Hematopoietic multipotent progenitor cell treated with erythropoietin and hydrocortisone succinate and interleukin-3 and kit ligand, for 17 days (in vitro differentiated cells): Measurements from ENCODE around the gene NID1.
"Not testable (repeated sequence)": the region's sequence is repeated elsewhere in the genome, so short reads cannot be mapped to it uniquely, and the experiment has no call there.

Experiments used
- DNase-seq: peaks from one replicate; pipeline ENCODE4 v3.0.0-alpha.2; 2015; ENCODE audit warnings: low spot score

The NID1 gene

DNA sequence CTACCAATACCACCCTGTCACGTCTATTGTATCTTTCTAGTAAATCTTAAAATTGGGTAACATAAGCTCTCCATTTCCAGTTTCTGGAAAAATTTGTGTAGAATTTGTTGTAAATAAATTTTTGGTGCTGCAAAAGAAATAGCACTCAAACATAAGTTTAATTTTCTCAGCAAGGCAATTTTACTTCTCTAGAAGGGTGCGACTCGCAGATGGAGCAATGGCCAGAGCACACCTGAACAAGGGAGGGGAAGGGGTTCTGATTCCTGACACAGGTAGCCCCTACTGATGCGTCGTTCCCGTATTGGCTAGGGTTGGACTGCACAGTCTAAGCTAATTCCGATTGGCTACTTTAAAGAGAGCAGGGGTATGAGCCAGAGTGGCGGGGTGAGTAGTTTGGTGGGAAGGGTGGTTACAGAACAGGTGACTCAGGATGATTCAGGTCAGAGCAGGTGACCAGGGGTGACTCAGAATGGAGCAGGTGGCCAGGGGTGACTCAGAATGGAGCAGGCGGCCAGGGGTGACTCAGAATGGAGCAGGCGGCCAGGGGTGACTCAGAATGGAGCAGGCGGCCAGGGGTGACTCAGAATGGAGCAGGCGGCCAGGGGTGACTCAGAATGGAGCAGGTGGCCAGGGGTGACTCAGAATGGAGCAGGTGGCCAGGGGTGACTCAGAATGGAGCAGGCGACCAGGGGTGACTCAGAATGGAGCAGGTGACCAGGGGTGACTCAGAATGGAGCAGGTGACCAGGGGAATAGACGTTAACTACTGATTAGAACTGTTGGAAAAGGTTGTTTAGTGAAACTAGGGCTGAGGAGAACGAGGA lies 32.0 kb upstream of the NID1 start:
- peak; percentile 36 for DNase-seq

DNA sequence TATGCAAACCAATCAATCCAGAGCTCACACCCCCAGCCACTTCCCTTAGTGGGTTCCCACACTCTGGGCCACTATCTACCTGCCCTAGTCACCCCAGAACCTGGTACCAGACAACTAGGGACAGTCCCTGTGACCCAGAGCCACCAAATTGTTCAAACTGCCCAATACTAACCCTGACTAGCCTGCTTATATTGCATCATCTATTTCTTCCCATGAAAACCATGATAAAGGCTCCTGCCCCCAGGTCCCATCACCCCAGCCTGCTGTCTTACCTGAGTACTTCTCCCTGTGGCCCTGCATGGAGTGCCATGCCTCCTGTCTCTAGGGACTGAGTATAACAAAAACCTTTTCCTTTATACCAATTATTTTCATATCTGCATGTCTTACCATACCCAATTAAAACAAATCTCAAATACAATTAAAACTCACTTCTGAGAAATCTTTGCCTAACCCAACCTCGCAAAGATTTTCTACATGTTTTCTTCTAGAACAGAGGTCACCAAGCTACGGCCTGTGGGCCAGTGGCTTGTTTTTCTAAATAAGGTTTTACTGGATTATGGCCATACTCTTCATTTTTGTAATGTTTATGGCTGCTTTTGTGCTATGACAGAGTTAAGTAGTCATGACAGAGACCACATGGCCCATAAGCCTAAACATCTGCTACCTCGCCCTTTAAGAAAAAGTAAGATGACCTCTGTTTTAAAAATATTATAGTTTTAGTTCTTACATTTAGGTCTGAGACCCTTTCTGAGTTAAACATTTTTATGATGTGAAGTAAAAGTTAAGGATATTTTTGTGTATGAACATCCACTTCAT lies 31.0 kb upstream of the NID1 start:
- DNase-seq: no peak

DNA sequence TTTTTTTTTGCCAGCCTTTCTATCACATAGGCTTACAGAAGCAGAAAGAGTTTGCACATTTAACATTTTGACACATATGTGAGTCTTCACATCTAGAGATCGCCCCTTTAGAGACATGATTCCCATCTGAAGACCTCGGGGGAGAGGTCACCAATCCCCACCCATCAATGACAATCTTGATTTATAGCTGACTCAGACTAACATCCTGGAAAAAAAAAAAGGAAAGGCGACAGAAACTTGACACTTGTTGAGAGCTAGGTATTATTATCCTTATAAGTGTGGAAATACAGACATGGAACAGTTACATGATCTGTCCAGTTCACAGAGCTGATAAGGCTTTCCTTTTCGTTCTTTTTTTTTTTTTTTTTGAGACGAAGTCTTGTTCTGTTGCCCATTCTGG lies 28.0 kb upstream of the NID1 start:
- no peak for DNase-seq

DNA sequence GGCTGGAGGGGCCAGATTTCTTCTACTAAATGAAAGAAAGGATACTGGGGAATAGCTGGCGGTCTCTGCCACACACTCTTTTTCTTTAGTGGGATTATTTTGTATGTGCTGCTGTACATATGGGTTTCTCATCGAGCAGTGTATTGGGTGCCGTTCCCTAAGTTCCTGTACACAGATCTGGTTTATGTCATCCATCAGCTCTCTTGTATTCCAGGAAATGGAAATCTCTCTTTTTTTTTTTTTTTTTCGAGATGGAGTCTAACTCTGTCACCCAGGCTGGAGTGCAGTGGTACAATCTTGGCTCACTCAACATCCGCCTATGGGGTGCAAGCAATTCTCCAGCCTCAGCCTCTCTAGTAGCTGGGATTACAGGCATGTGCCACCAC lies 27.0 kb upstream of the NID1 start:
- DNase-seq: no peak

DNA sequence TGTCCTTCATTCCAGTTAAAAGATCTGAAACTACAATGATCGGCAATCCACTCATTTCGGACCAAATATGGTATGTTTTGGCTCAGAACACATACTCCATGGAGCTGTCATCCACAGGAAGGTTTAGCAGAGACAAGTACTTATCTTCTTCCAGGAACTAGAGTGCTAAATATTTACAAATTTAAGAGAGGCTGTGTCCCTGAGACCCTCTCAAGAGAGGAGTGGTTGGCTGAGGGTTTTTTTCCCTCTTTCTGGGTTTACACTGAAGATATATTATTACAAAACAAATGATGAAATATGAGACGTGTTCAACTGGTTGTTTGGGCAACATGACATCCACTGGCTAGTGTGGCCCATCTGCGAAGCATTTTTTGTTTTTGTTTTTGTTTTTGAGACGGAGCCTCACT lies 25.9 kb upstream of the NID1 start:
- DNase-seq: no peak

DNA sequence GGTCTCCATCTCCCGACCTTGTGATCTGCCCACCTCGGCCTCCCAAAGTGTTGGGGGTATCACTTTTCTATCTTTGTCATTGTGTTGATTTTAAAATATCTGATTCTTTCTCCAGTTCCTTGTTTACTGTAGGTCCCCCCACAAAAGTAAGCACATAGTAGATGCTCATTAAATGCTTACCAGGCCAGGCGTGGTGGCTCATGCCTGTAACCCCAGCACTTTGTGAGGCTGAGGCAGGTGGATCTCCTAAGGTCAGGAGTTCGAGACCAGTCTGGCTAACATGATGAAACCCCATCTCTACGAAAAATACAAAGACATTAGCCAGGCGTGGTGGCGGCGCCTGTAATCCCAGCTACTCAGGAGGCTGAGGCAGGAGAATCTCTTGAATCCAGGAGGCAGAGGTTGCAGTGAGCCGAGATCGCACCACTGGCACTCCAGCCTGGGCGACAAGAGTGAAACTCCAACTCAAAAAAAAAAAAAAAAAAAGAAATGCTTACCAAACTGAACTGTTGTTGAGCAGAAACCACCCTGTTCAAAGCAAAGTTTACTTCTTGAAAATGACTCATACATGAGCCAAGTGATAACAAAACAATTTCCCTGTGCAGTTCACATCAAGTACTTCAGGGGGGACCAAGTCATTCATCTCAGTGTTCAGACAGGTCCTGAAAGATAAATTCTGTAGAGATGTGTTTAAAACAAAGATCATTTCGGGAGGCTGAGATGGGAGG lies 24.3 kb upstream of the NID1 start:
- no peak for DNase-seq

DNA sequence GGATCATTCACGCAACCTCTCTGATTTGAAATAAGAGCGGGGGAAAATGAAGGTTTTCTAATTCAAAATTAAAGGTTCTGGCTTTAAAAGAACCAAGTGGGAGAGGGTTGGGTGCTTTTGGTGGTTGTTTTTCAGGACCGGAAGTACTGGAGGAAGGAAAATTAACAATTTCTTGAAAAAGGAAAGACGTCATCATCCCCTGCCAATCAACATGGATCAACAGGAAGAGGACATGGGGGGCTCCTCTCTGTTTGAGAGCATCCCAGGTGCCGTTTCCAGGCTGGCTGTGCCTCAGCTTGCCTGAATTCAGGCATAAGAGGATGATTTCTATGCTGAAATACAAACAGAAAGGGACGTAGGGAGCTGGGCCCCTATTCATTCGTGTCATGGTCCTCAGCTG lies 21.6 kb upstream of the NID1 start:
- no peak for DNase-seq

DNA sequence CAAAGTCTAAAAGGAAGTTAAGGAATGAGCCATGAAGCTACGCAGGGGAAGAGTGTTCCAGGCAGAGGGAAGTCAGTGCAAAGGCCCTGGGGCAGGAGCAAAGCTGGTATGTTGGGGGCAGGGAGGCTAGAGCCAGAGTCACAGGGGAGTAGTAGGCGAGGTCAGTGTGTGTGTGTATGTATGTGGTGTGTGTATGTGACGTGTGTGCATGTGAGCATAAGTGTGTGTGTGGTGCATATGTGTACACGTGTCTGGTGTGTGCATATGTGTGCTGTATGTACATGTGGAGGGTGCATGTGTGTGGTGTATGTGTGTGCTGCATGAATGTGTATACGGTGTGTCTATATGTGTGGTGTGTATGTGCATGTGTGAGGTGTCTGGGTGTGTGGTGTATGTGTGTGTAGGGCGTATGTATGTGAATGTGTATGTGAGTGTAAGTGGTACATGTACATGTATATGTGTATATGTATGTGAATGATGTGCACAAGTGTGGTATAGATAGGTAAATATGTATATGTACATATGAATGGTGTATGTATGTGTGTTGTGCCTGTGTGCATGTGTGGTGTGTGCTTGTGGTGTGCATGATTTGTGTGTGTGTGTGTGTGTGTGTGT lies 20.8 kb upstream of the NID1 start:
- DNase-seq: no peak

DNA sequence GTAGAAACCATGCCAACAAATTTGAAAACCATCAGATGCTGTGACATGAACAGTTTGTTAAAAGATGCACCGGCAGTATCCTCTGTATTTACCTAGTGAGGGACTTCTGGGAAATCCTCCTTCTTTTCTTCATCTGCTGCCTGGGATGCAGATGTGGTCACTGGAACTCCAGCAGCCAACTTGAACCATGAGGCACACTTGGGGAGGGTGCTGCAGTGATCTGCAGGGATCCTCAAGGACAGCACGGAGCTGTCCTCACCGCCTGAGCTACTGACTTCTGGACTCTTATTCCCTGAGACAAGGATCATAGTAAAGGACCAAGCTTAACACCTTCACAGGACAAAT lies 19.5 kb upstream of the NID1 start:
- no peak for DNase-seq

DNA sequence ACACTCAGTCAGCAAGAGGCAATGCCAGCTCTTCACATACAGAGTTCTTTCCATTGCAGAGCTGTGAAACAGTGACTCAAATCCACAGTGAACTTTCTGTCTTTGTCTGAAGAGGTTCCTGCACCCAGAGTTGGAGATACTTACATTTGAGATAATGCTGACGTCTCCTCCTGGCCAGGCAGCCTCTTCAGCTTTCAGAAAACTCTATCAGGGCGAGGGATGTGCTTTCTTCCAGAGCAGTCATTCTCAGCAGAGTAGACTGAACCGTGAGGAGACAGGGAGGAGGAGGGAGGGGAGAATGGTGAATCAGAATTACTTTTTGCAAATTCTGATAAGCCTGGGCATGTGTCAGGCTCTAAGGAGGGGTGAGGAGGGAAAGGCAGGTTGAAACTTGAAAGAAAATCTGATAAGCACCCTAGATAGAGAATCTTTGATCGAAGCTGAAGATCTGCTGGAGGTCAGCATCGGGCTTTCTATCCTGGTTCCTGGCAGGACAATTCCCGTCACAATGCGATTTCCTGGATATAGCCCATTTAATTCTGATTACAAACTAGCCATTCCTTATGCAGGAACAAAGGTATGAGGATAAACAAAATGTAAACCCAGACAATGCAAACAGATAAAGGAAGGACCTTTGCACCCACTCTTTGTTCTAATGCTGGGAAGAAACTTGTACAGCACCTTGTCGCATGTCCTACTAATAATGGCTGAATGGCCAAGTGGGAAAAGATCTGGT lies 18.9 kb upstream of the NID1 start:
- DNase-seq: no peak

DNA sequence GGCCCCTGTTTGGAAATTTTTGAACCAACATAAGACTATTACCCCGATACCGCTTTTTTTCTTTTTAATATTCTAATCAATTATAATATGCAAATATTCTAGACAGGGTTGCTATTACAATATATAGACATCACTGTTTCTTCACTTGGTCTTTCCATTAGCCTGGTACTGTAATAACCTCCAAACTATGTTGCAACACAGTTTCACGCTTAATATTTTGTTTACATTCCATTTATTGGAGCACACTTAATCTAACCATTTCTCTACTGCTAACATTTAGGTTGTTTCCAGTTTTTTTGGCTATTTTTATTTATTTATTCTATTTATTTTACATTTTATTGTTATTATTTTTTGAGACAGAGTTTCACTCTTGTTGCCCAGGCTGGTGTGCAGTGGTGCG lies 17.6 kb upstream of the NID1 start:
- DNase-seq: no peak

DNA sequence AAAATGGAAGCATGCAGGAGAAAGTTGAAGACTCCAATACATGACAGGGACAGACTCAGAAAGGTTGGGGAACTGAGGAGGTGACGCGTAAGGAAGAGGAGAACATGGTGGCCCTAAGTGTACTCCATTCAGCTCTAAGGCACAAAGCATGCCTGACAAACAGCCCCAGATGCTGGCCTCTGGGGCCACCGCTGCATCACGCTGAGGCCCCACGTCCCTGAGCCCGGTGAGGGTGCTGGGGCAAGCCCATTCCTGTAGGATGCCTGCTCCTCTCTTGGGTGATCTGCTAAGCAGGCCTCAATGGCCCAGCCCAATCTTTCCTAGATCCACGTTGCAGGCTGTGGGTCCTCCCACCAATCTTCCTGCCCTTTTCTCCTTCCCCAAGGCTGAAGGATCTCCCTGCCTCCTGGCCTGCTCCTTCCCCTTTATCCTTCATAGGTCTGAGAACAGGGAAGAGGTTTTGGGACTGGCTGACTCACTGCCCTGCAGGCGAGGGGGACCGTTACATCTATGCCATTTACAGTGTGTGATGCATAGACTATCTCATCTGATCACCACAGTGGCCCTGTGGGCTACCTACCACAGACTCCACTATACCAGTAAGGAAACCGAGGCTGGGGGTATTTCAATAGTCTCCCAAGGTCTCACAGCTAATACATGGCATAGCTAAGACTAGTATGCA lies 16.8 kb upstream of the NID1 start:
- no peak for DNase-seq

DNA sequence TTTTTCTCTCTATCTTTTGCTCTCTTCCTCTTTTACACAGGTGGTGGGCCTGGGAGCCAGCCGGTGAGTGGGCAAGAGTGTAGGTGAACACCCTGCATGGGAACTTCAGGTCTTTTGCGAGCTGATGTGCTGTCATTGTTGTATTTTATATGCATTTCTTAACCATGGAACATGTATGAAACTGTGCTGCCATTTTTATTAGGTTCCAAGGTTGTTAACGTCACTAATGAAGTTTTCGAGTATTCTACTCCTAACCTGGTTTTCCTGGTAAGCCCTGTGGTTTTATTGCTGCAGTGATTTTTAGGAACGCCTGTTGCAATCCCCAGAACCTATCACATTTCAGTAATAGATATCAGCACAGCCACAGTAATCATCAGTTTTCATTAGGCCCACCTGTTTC lies 14.8 kb upstream of the NID1 start:
- DNase-seq: no peak

DNA sequence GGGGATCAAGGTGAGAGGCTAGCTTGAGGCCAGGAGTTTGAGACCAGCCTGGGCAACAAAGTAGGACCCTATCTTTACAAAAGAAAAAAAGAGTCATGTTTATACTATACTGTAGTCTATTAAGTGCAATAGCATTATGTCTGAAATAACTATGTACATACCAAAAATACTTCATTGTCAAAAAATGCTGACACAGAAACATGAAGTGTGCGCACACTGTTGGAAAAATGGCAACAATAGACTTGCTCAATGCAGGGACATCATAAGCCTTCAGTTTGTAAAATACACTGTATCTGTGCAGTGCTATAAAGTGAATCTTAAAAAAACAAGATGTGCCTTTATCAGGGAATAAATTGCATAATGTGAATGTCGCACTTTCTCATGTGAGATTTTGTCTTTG lies 14.1 kb upstream of the NID1 start:
- DNase-seq: no peak

DNA sequence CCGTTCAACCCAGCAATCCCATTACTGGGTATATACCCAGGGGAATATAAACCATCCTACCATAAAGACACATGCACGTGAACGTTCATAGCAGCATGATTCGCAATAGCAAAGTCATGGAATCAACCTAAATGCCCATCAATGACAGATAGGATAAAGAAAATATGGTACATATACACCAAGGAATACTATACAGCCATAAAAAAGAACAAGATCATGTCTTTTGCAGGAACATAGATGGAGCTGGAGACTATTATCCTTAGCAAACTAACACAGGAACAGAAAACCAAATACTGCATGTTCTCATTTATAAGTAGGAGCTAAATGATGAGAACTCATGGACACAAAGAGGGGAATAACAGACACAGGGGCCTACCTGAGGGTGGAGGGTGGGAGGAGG lies 13.2 kb upstream of the NID1 start:
- not testable (repeated sequence) for DNase-seq

DNA sequence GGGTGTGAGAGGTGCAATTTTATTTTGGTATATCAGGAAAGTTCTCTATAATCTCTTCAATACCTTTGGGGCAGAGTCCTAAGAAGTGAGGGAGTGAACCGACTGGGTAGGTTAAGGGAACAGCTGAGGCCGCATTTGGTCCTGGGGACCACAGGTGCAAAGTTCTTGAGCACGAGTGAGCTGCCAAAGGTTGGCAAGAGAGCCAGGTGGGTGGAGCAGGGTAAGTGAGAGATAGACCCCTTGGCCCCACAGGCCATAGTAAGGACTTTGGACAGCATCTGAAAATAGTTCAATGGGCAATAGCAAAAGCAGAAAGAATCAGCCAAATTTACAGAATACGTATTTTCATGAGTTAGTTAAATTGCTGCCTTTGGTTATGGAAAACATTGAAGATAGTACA lies 11.0 kb upstream of the NID1 start:
- DNase-seq: no peak

DNA sequence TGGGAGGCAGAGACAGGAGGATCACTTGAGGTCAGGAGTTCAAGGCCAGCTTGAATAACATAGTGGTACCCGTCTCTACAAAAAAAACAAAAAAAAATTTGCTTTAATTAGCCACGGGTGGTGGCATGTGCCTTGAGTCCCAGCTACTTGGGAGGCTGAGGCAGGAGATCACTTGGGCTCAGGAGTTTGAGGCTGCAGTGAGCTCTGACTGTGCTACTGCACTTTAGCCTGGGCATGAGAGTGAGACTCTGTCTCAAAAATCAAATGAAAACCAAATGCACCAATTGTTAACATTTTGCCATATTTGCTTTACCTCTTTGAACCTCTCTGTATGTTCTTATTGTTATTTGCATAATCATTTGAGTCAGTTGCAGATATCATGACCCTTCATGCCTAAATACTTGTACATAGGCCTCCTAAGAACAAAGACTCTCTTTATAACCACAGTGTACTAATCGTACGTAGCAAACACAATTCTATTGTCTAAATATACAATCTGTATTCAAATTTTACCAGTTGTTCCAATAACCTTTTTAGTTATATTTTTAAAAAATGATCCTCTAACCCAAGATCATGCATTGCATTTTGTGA lies 8.5 kb upstream of the NID1 start:
- DNase-seq: no peak

DNA sequence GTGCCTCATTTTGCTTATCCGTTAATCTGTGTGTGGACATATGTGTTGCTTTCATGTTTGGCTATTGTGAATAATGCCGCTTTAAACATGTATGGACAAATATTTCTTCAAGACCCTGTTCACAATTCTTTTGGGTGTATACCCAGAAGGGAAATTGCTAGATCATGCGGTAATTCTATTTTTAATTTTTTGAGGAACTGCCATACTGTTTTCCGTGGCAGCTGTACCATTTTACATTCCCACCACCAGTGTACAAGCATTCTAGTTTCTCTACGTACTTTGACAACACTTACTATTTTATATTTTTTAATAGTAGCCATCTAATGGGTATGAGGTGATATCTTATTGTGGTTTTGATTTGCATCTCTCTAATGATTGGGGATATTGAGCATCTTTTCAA lies 7.1 kb upstream of the NID1 start:
- no peak for DNase-seq

DNA sequence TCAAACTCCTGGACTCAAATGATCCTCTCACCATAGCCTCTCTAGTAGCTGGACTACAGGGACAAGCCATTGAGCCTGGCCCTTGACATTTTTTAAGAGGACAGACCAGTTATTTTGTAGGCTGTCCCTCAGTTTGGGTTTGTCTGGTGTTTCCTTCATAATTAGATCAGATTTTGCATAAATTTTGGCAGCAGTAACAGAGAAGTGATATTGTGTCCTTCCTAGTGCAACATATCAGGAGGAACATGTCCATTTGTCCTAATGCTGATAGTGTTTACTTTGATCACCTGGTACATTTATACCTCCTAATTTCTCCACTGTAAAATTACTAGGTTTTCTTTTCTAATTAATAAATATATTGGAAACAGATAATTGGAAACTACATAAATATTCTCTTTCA lies 5.9 kb upstream of the NID1 start:
- no peak for DNase-seq

DNA sequence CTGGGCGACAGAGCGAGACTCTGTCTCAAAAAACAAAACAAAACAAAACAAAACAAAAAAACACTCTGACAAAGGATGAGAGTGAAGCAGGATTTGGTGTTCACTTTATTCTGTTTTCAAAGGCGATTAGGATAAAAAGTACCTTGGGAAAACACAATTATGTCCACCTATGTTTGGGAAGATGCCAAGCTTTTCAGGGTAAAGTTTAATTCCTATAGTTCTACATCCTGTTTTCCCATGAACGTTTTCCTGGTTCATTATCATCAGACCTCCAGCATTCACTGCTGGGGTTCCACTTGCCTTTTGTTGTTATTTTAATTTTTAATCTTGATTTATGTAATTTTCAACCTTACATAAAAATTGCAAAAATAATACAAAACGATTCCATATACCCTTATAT lies 4.9 kb upstream of the NID1 start:
- DNase-seq: no peak

DNA sequence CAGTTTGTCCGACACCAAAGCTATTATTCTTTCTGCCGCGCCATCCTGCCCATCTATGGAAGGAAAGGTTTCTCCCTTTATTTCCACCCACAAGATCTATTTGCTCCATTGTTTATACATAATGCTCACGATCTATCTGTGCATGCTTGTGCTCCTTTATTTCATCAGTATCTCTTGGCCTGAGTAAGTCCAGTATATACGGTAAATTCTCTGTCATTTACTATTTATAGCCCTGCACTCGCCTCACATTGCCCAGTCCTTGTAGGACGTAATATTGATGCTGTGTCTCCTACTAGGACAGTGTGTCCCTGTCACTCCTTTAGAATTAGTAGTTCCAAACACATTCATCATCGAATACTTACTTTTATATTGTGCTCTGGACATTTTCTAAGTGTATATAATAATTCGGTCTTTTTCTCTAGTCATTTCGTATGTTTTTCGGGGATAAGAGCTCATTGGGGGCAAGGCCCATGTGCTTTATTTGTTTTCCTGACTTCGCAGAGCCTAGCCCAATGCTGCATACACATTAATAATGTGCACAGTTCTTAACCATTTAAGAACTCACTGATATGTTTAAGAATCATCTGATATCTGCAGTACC lies 3.1 kb upstream of the NID1 start:
- no peak for DNase-seq
